Neural progenitor cell (in vitro differentiated cells): ENCODE results near the gene SLC25A1. TPM values are rescaled to one million over a fixed set of nuclear protein-coding genes. Genes with fewer than 3 reads are reported as not detected.

Experiments
- DNase-seq: peaks from one replicate; pipeline ENCODE4 v3.0.0-alpha.2; 2016; ENCODE audit warnings: low spot score
- H2AFZ ChIP-seq: fragments of 200-600 bp; sonication (generic); replicated peaks from 2 replicates; pipeline ENCODE4 v1.6.1; 2016; ENCODE audit warnings: antibody characterized with exemption
- H3F3A ChIP-seq: fragments of 200-600 bp; sonication (generic); 2 replicates; pipeline ENCODE4 v1.6.1; 2016; ENCODE audit warnings: antibody characterized with exemption, low read depth
- H3K27ac ChIP-seq: fragments of 200-600 bp; sonication (generic); 2 replicates; pipeline ENCODE4 v1.5.1; 2016; ENCODE audit warnings: mild to moderate bottlenecking
- H3K27me3 ChIP-seq: fragments of 200-600 bp; sonication (generic); 2 replicates; pipeline ENCODE4 v1.6.1; 2016; ENCODE audit warnings: mild to moderate bottlenecking, moderate library complexity
- H3K36me3 ChIP-seq: fragments of 200-600 bp; sonication (generic); 2 replicates; pipeline ENCODE4 v1.5.1; 2016
- H3K4me1 ChIP-seq: fragments of 200-600 bp; sonication (generic); 2 replicates; pipeline ENCODE4 v1.6.1; 2016; ENCODE audit warnings: mixed run types
- H3K4me2 ChIP-seq: fragments of 200-600 bp; sonication (generic); 2 replicates; pipeline ENCODE4 v1.6.1; 2016
- H3K4me3 ChIP-seq: fragments of 200-600 bp; sonication (generic); 2 replicates; pipeline ENCODE4 v1.5.1; 2016
- H3K79me2 ChIP-seq: fragments of 200-600 bp; sonication (generic); 2 replicates; pipeline ENCODE4 v1.6.1; 2016; ENCODE audit warnings: low read depth
- H3K9ac ChIP-seq: fragments of 200-600 bp; sonication (generic); 2 replicates; pipeline ENCODE4 v1.6.1; 2016
- H3K9me3 ChIP-seq: fragments of 200-600 bp; sonication (generic); 2 replicates; pipeline ENCODE4 v1.5.1; 2016; ENCODE audit warnings: low read depth
- H4K20me1 ChIP-seq: fragments of 200-600 bp; sonication (generic); 2 replicates; pipeline ENCODE4 v1.6.1; 2016; ENCODE audit warnings: low read depth
- H3K27ac Mint-ChIP-seq: 3 replicates; pipeline ENCODE4 v1.8.0; 2021; ENCODE audit warnings: mixed read lengths
- H3K27me3 Mint-ChIP-seq: 2 replicates; pipeline ENCODE4 v1.8.0; 2022; ENCODE audit warnings: low read depth, mild to moderate bottlenecking, inconsistent platforms, moderate library complexity, mixed read lengths; ENCODE audit not compliant: insufficient read depth
- H3K36me3 Mint-ChIP-seq: 3 replicates; pipeline ENCODE4 v1.8.0; 2021; ENCODE audit warnings: mixed read lengths
- H3K4me1 Mint-ChIP-seq: 3 replicates; pipeline ENCODE4 v1.8.0; 2021; ENCODE audit warnings: mixed read lengths
- H3K4me3 Mint-ChIP-seq: 3 replicates; pipeline ENCODE4 v1.8.0; 2021; ENCODE audit warnings: mild to moderate bottlenecking, moderate library complexity, mixed read lengths
- H3K9me3 Mint-ChIP-seq: 3 replicates; pipeline ENCODE4 v1.8.0; 2020; ENCODE audit warnings: mixed read lengths
- EZH2 ChIP-seq: fragments of 200-600 bp; sonication (generic); IDR thresholded peaks from 2 replicates; pipeline ENCODE4 v1.6.1; 2017; ENCODE audit warnings: antibody characterized with exemption, mild to moderate bottlenecking, moderate library complexity
- EZH2phosphoT487 ChIP-seq: fragments of 200-600 bp; sonication (generic); IDR thresholded peaks from 2 replicates; pipeline ENCODE4 v1.6.1; 2017; ENCODE audit warnings: antibody characterized with exemption
- total RNA-seq: library from RNA; depleted of rRNA; stranded (reverse); fragments of >200 nt; gene quantifications from 2 replicates; pipeline ENCODE4 v1.2.3, GENCODE V29; 2015; ENCODE audit warnings: low replicate concordance
- TF ChIP-seq, protein P1 (sequence below): fragments of 200-600 bp; sonication (generic); IDR thresholded peaks from 2 replicates; pipeline ENCODE4 v1.5.1; 2017; ENCODE audit warnings: antibody characterized with exemption, mild to moderate bottlenecking

The SLC25A1 gene
- total RNA-seq, 1 donor from 2014 or later = 28.6 TPM

DNA sequence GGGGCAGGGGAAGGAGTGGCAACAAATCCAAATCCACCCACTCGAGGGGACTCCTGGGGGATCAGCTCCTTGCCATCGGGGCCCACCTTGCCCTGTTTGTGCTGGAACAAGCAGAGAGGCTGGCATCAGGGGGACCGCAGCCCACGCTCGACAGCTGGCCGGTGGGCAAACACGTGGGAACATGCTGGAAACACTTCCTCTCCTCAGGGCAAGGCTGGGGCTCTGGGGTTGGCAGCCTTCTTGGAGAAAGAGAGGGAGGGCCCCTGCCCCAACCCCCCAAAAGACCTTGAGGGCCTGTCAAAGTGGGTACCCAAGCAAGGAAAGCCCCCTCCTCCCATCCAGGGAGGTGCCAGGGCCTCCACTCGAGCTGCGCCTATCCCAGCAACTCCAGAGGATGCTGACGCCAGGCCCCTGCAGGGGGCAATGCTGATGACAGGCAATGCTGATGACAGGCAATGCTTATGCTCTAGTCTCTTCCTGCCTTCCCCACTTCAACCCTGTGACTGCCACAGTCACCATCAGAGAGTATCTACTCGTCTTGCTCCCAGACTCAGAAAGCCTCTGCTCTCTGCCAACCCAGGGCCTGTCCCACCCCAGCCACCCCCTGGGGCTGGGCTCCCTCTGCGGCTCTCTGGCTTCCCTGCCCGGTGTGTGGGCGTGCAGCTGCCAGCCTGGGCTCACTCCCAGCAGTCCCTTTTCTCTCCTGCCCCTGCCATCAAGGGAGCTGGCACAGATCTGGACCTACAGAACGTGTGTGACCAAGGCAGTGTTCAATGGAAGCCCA is 40.1 kb downstream of the SLC25A1 start:
- peaks cover 2% of the 10 kb centered on the region for H3K27me3 Mint-ChIP-seq

DNA sequence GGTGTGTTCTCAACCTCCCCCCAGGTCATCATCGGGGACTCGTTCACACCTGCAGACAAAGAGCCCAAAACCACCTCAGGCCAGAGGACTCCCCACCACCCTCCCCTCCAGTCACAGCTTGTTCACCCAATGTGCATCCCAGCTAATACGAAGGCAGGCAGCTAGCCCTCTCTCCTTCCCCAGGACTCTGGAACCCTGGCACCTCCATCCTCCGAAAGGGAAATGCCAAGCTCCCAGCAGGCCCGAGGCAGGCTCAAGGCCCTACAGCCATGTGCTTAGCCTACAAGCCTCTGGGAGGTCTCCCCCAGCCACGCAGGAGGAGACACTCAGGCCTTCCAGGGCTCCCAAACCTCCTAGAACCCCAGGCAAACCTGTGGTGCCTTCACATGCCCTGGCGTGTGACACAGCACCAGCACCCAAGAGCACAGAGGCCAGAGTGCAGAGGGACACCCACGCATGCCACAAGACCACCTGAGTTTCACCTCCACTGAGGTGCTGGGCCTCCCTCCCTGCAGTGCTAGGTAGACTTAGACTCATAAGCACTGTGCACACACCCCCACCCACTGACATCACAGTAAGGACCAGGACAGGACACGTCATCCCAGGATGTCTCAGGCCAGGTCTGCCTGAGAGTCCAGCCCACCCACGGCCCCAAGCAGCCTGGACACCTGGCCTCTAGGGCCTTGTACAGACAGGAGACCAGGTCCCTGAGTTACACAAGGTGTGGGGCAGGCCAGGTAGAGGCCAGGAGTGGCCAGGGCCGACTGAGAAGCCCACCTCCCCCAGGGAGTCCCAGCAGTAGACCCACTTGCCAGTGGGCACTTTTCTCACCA is 40.9 kb downstream of the SLC25A1 start:
- Histone ChIP-seq H4K20me1 (no peaks in the 10 kb centered on the region), H3K27me3 (no peaks in the 10 kb centered on the region), H3K4me1 (no peaks in the 10 kb centered on the region), H3F3A (no peaks in the 10 kb centered on the region), H3K9ac (no peak overlapping the region), H3K36me3 (no peaks in the 10 kb centered on the region), H3K4me3 (no peak overlapping the region), H3K9me3 (no peaks in the 10 kb centered on the region), H3K27ac (no peak overlapping the region), H3K79me2 (no peaks in the 10 kb centered on the region), H3K4me2 (no peak overlapping the region), H2AFZ (no peak overlapping the region)
- H3K36me3 Mint-ChIP-seq = peaks cover 14% of the 10 kb centered on the region
- no peak for DNase-seq
- peaks cover 2% of the 10 kb centered on the region for H3K27me3 Mint-ChIP-seq
- H3K4me1 Mint-ChIP-seq = no peaks in the 10 kb centered on the region
- H3K4me3 Mint-ChIP-seq = no peak overlapping the region
- TF ChIP-seq, protein P1, sequence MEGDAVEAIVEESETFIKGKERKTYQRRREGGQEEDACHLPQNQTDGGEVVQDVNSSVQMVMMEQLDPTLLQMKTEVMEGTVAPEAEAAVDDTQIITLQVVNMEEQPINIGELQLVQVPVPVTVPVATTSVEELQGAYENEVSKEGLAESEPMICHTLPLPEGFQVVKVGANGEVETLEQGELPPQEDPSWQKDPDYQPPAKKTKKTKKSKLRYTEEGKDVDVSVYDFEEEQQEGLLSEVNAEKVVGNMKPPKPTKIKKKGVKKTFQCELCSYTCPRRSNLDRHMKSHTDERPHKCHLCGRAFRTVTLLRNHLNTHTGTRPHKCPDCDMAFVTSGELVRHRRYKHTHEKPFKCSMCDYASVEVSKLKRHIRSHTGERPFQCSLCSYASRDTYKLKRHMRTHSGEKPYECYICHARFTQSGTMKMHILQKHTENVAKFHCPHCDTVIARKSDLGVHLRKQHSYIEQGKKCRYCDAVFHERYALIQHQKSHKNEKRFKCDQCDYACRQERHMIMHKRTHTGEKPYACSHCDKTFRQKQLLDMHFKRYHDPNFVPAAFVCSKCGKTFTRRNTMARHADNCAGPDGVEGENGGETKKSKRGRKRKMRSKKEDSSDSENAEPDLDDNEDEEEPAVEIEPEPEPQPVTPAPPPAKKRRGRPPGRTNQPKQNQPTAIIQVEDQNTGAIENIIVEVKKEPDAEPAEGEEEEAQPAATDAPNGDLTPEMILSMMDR = no peak
- TF ChIP-seq EZH2phosphoT487 (no peak), EZH2 (no peak)
- no peak overlapping the region for H3K27ac Mint-ChIP-seq
- H3K9me3 Mint-ChIP-seq = no peaks in the 10 kb centered on the region

More for the DNA sequence above, 40.1 kb downstream of the SLC25A1 start:
- Histone ChIP-seq H3K4me3 (no peak overlapping the region), H3K79me2 (peaks cover 3% of the 10 kb centered on the region), H3K27ac (no peak overlapping the region), H3K9ac (no peak overlapping the region), H3K27me3 (no peaks in the 10 kb centered on the region), H3K4me1 (peaks cover under 1% of the 10 kb centered on the region), H3F3A (no peaks in the 10 kb centered on the region), H2AFZ (no peak overlapping the region), H4K20me1 (peaks cover 2% of the 10 kb centered on the region), H3K36me3 (no peaks in the 10 kb centered on the region), H3K4me2 (no peak overlapping the region), H3K9me3 (no peaks in the 10 kb centered on the region)
- H3K36me3 Mint-ChIP-seq = peaks cover 15% of the 10 kb centered on the region
- TF ChIP-seq, protein P1 = no peak
- TF ChIP-seq EZH2phosphoT487 (no peak), EZH2 (no peak)
- H3K4me1 Mint-ChIP-seq = peaks cover 2% of the 10 kb centered on the region
- DNase-seq = no peak
- H3K27ac Mint-ChIP-seq = no peak overlapping the region
- H3K4me3 Mint-ChIP-seq = no peak overlapping the region
- H3K9me3 Mint-ChIP-seq = no peaks in the 10 kb centered on the region

DNA sequence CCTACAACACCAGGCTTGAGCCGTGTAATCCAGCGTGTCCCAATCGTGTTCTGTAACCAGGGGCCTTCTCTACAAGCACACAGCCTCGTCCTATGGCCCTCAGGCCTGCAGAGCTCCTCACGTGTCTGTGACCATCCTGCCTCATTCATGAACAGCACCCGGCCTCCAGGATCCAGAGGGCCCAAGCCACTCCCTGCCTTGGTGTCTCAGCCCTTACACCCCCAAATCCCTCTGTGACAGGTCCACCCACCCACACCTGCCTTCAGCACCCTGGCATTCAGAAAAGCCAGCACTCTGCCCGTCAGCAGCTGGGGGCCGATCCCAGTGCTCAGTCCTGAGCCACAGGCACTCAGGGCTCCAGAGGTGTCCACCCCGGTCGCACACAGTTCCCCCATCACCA is 41.6 kb downstream of the SLC25A1 start:
- peaks cover 2% of the 10 kb centered on the region for H3K27me3 Mint-ChIP-seq
- Histone ChIP-seq H3K36me3 (no peaks in the 10 kb centered on the region), H3K9me3 (no peaks in the 10 kb centered on the region)

More for the DNA sequence above, 41.6 kb downstream of the SLC25A1 start:
- Histone ChIP-seq H4K20me1 (no peaks in the 10 kb centered on the region), H3K79me2 (no peaks in the 10 kb centered on the region), H3F3A (no peaks in the 10 kb centered on the region), H3K4me2 (no peak overlapping the region), H3K4me1 (no peaks in the 10 kb centered on the region), H3K27me3 (no peaks in the 10 kb centered on the region), H3K9ac (no peak overlapping the region), H3K27ac (no peak overlapping the region), H3K4me3 (no peak overlapping the region), H2AFZ (no peak overlapping the region)
- Mint-ChIP-seq H3K4me3 (no peak overlapping the region), H3K36me3 (peaks cover 14% of the 10 kb centered on the region), H3K4me1 (no peaks in the 10 kb centered on the region), H3K9me3 (no peaks in the 10 kb centered on the region), H3K27ac (no peak overlapping the region)
- no peak for DNase-seq
- TF ChIP-seq, protein P1 = no peak
- no peak for TF ChIP-seq EZH2
- TF ChIP-seq EZH2phosphoT487 = no peak
